Neuronal stem cell (in vitro differentiated cells): ENCODE results near the gene UQCRC2.
"Not testable (repeated sequence)": the region's sequence is repeated elsewhere in the genome, so short reads cannot be mapped to it uniquely, and the experiment has no call there.

Source experiments
- DNase-seq: peaks from one replicate; pipeline ENCODE4 v3.0.0-alpha.2; 2013; ENCODE audit warnings: low spot score
- H2AFZ ChIP-seq: one replicate; pipeline ENCODE4 v1.6.1; 2013; ENCODE audit warnings: mild to moderate bottlenecking, low read length, inconsistent platforms
- H2AK5ac ChIP-seq: 2 replicates; pipeline ENCODE4 v1.6.1; 2013; ENCODE audit warnings: low read depth, mild to moderate bottlenecking, inconsistent platforms, low read length, moderate library complexity, mixed read lengths
- H2BK120ac ChIP-seq: 2 replicates; pipeline ENCODE4 v1.6.1; 2013; ENCODE audit warnings: low read depth, mild to moderate bottlenecking, inconsistent platforms, low read length, moderate library complexity, mixed read lengths
- H2BK12ac ChIP-seq: one replicate; pipeline ENCODE4 v1.6.1; 2013; ENCODE audit warnings: low read length, inconsistent platforms
- H2BK15ac ChIP-seq: 2 replicates; pipeline ENCODE4 v1.6.1; 2013; ENCODE audit warnings: mild to moderate bottlenecking, low read length, inconsistent platforms, mixed read lengths
- H2BK5ac ChIP-seq: one replicate; pipeline ENCODE4 v1.6.1; 2013; ENCODE audit warnings: inconsistent platforms, mild to moderate bottlenecking, low read length, moderate library complexity
- H3K14ac ChIP-seq: one replicate; pipeline ENCODE4 v1.6.1; 2013; ENCODE audit warnings: low read length, inconsistent platforms
- H3K18ac ChIP-seq: 2 replicates; pipeline ENCODE4 v1.6.1; 2013; ENCODE audit warnings: low read length, inconsistent platforms
- H3K23ac ChIP-seq: 2 replicates; pipeline ENCODE4 v1.6.1; 2013; ENCODE audit warnings: low read depth, mild to moderate bottlenecking, mixed read lengths, low read length, inconsistent platforms; ENCODE audit not compliant: poor library complexity
- H3K27ac ChIP-seq: replicated peaks from 3 replicates; pipeline ENCODE4 v1.5.1; 2013; ENCODE audit warnings: low read length, inconsistent platforms
- H3K27me3 ChIP-seq, 3 experiments: 2 replicates each; pipeline ENCODE4 v1.6.1; 2013; ENCODE audit warnings: low read length in 3 of 3, mild to moderate bottlenecking in 2 of 3, inconsistent platforms in 1 of 3, low read depth in 1 of 3, mixed read lengths in 1 of 3, moderate library complexity in 1 of 3; ENCODE audit not compliant: control insufficient read depth in 3 of 3, insufficient read depth in 3 of 3
- H3K36me3 ChIP-seq, 2 donors: replicated peaks in 1 of 2; 2 replicates each; pipeline ENCODE4 v1.6.1; 2013; ENCODE audit warnings: low read length in 2 of 2; ENCODE audit not compliant: control insufficient read depth in 2 of 2, insufficient read depth in 2 of 2
- H3K4ac ChIP-seq: 2 replicates; pipeline ENCODE4 v1.6.1; 2013; ENCODE audit warnings: inconsistent platforms, mild to moderate bottlenecking, low read length, moderate library complexity
- H3K4me1 ChIP-seq, 2 donors: 1 replicate in 1 of 2; 2 replicates in 1 of 2; pipeline ENCODE4 v1.6.1; 2013; ENCODE audit warnings: low read length in 2 of 2, low read depth in 1 of 2; ENCODE audit not compliant: control insufficient read depth in 2 of 2, insufficient read depth in 1 of 2
- H3K4me2 ChIP-seq: one replicate; pipeline ENCODE4 v1.6.1; 2013; ENCODE audit warnings: mild to moderate bottlenecking, low read length, inconsistent platforms; ENCODE audit not compliant: insufficient read depth, poor library complexity, severe bottlenecking
- H3K4me3 ChIP-seq, 2 donors: 2 replicates each; pipeline ENCODE4 v1.5.1; 2013; ENCODE audit warnings: low read length in 2 of 2, mild to moderate bottlenecking in 2 of 2, inconsistent platforms in 1 of 2, moderate library complexity in 1 of 2
- H3K79me1 ChIP-seq: one replicate; pipeline ENCODE4 v1.6.1; 2013; ENCODE audit warnings: low read depth, mild to moderate bottlenecking, inconsistent platforms, low read length, moderate library complexity
- H3K9ac ChIP-seq: one replicate; pipeline ENCODE4 v1.6.1; 2013; ENCODE audit warnings: mild to moderate bottlenecking, low read depth, low read length, inconsistent platforms; ENCODE audit not compliant: poor library complexity
- H3K9me3 ChIP-seq, 2 donors: replicated peaks in 1 of 2; 2 replicates each; pipeline versions ENCODE3 to v1.6.1; 2013; ENCODE audit warnings: low read length in 2 of 2, mild to moderate bottlenecking in 2 of 2, inconsistent platforms in 1 of 2, low read depth in 1 of 2, mixed read lengths in 1 of 2, moderate library complexity in 1 of 2; ENCODE audit not compliant: control insufficient read depth in 2 of 2, insufficient read depth in 1 of 2
- H4K8ac ChIP-seq: one replicate; pipeline ENCODE4 v1.6.1; 2013; ENCODE audit warnings: low read depth, mild to moderate bottlenecking, inconsistent platforms, low read length, moderate library complexity
- H4K91ac ChIP-seq: one replicate; pipeline ENCODE4 v1.6.1; 2013; ENCODE audit warnings: low read length, low read depth, mild to moderate bottlenecking, inconsistent platforms; ENCODE audit not compliant: poor library complexity
- WGBS, 2 donors: extraction: QIAGEN DNeasy Blood & Tissue Kit; methylation state at CpG; one replicate each; pipeline ENCODE4 v1.1.7; 2013; ENCODE audit warnings: missing lambda C conversion rate in 2 of 2, mixed read lengths in 1 of 2; ENCODE audit not compliant: insufficient read length in 2 of 2, insufficient replicate concordance in 1 of 2; ENCODE audit errors: extremely low coverage in 2 of 2; 5-methylcytosine and 5-hydroxymethylcytosine counted together

UQCRC2 gene

DNA sequence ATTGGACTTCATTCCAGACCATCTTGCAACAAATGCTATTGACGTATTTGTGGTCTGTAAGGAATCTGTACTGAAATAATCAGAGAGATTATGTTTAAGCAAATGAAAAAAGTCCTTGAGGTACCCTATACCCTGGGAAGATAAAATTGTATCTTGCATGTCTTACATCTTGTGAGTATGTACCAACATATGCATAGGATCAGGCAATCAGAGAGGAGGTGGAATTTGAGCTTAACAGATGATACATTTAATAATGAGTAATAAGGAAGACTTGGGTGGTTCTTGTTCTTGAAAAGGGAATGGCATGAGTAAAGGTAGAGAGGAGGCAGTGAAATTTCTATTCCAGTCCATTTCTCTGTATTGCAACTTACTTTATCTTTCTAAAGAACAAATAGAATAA lies 65.4 kb downstream of the UQCRC2 start:
- no peak overlapping the region for H4K8ac ChIP-seq
- H3K9ac ChIP-seq = no peak overlapping the region
- H3K4me1 ChIP-seq = no peaks in the 10 kb centered on the region
- no peak overlapping the region for H3K18ac ChIP-seq
- H3K4me3 ChIP-seq = no peak overlapping the region
- H3K36me3 ChIP-seq = no peaks in the 10 kb centered on the region
- WGBS, 2 donors = no CpG with 5 or more reads among the region's 1 CpG
- no peak overlapping the region for H4K91ac ChIP-seq
- no peak overlapping the region for H2BK120ac ChIP-seq
- no peaks in the 10 kb centered on the region for H3K9me3 ChIP-seq
- H2BK5ac ChIP-seq = no peak overlapping the region
- H3K4ac ChIP-seq = no peak overlapping the region
- H3K79me1 ChIP-seq = peaks cover 3% of the 10 kb centered on the region
- no peak overlapping the region for H3K4me2 ChIP-seq
- no peak overlapping the region for H3K14ac ChIP-seq
- DNase-seq = no peak
- no peaks in the 10 kb centered on the region for H3K27me3 ChIP-seq
- no peak overlapping the region for H3K27ac ChIP-seq
- H2AK5ac ChIP-seq = no peak overlapping the region
- H2AFZ ChIP-seq = no peak overlapping the region
- no peak overlapping the region for H2BK15ac ChIP-seq
- H2BK12ac ChIP-seq = no peak overlapping the region
- no peak overlapping the region for H3K23ac ChIP-seq

DNA sequence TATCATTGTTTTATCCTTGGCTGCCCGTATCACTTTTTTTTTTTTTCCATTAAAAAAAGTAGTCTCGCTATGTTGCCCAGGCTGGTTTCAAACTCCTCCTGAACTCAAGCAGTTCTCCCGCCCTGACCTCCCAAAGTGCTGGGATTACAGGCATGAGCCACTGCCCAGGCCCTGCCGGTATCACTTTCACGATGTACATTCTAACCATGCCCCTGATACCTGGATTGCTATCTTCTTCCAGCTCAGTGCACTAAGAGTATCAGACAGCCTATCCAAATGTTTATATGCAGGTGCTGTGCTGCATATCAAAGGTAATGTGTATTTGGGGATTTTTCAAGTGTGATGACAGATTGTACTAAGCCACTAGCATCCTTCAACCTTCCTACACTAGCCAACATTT lies 69.0 kb downstream of the UQCRC2 start:
- H3K14ac ChIP-seq = no peak overlapping the region
- H3K4ac ChIP-seq = no peak overlapping the region
- no CpG with 5 or more reads among the region's 5 CpGs for WGBS, 2 donors
- H2AK5ac ChIP-seq = no peak overlapping the region
- no peak overlapping the region for H2BK120ac ChIP-seq
- no peak overlapping the region for H3K4me2 ChIP-seq
- no peak overlapping the region for H3K4me3 ChIP-seq
- H3K27me3 ChIP-seq = no peaks in the 10 kb centered on the region
- no peaks in the 10 kb centered on the region for H3K4me1 ChIP-seq
- H2BK5ac ChIP-seq = no peak overlapping the region
- no peaks in the 10 kb centered on the region for H3K9me3 ChIP-seq
- no peak overlapping the region for H2AFZ ChIP-seq
- H3K23ac ChIP-seq = no peak overlapping the region
- H4K8ac ChIP-seq = no peak overlapping the region
- peaks cover 5% of the 10 kb centered on the region for H3K79me1 ChIP-seq
- no peak overlapping the region for H4K91ac ChIP-seq
- H2BK12ac ChIP-seq = no peak overlapping the region
- H3K18ac ChIP-seq = no peak overlapping the region
- DNase-seq = no peak
- no peak overlapping the region for H3K27ac ChIP-seq
- no peak overlapping the region for H3K9ac ChIP-seq
- H3K36me3 ChIP-seq = no peaks in the 10 kb centered on the region
- H2BK15ac ChIP-seq = no peak overlapping the region

DNA sequence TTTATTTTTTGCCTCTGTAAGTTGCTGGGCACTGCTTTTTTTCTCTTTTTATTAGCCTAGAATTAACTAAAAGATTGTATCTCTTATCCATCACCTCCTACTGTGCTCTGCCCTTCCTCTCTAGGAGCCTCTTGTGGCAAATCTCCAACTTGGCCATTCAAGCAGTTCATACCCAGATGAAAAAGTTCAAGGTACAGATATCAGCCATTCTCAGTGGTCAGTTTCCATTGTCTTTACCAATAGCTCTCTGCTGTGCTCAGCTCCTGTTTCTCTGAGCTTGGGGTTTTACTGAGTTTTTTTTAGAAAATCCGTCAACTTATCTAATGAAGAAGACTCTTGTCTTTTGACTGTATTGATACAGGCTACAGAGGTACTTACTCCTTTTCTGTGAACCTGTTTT lies 70.3 kb downstream of the UQCRC2 start:
- Histone ChIP-seq H3K14ac (no peak overlapping the region), H3K4me2 (no peak overlapping the region), H2BK12ac (no peak overlapping the region), H3K27me3 (no peaks in the 10 kb centered on the region), H3K4me1 (no peaks in the 10 kb centered on the region), H3K36me3 (no peaks in the 10 kb centered on the region), H2BK15ac (no peak overlapping the region), H3K79me1 (peaks cover 5% of the 10 kb centered on the region), H3K9ac (no peak overlapping the region), H3K23ac (no peak overlapping the region), H3K4me3 (no peak overlapping the region), H2AFZ (no peak overlapping the region), H3K27ac (no peak overlapping the region), H3K9me3 (no peaks in the 10 kb centered on the region), H4K8ac (no peak overlapping the region), H2BK120ac (no peak overlapping the region), H2AK5ac (no peak overlapping the region), H3K18ac (no peak overlapping the region), H3K4ac (no peak overlapping the region), H4K91ac (no peak overlapping the region), H2BK5ac (no peak overlapping the region)
- WGBS, 2 donors = no CpG with 5 or more reads among the region's 1 CpG
- no peak for DNase-seq

DNA sequence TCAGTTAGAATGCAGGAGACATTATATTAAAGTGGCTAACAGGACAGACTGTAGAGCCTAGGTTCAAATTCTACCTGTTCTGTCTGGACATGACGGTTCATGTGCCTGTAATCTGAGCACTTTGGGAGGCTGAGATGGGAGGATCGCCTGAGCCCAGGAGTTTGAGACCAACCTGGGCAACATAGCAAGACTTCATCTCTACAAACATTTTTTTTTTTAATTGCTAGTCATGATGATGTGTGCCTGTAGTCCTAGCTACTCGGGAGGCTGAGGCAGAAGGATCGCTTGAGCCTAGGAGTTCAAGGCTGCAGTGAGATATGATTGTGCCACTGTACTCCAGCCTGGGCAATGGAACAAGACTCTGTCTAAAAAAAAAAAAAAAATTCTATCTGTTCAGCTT lies 71.6 kb downstream of the UQCRC2 start:
- not testable (repeated sequence) for H3K9ac ChIP-seq, H4K8ac ChIP-seq, H3K27me3 ChIP-seq, H3K23ac ChIP-seq, H2BK120ac ChIP-seq, H3K9me3 ChIP-seq, H3K36me3 ChIP-seq, H2AK5ac ChIP-seq, H2BK15ac ChIP-seq, H3K27ac ChIP-seq, H3K4me2 ChIP-seq, H3K4me1 ChIP-seq, H2BK12ac ChIP-seq, H3K79me1 ChIP-seq, H3K4me3 ChIP-seq, H2AFZ ChIP-seq, H4K91ac ChIP-seq, H3K14ac ChIP-seq, H2BK5ac ChIP-seq, DNase-seq, H3K18ac ChIP-seq, H3K4ac ChIP-seq
- no CpG with 5 or more reads among the region's 4 CpGs for WGBS, 2 donors
